ENCODE measurements around the gene CDC42EP5. TPM values are rescaled to one million over a fixed set of nuclear protein-coding genes. Genes with fewer than 3 reads are reported as not detected.

CDC42EP5 gene
- total RNA-seq, 1 donor from 2014 or later = not detected

- intact Hi-C loops (cut with micrococcal nuclease) = no loop called here
- TF ChIP-seq CTCF (IDR thresholded peaks at IDR 0.05) = no peak
- Mint-ChIP-seq H3K9me3 (peaks cover 2% of the 10 kb centered on the region), H3K27ac (no peak overlapping the region), H3K4me1 (peaks cover 11% of the 10 kb centered on the region), H3K4me3 (peak overlapping the region; percentile 36), H3K27me3 (peaks cover 45% of the 10 kb centered on the region), H3K36me3 (ENCODE audit: low read depth) (no peaks in the 10 kb centered on the region)
- DNase-seq = no peak
- POLR2A ChIA-PET = interaction anchor here (0.7 kb wide), 1 partner anchor 1388 kb away, joined by 5 read pairs; no protein-coding TSS in a partner anchor
- CTCF ChIA-PET = no interaction called here
- ATAC-seq (ENCODE audit: low read depth) = peak; percentile 31
Observed at GRCh38 chr19:54418030-54418929, 54.8 kb downstream of the CDC42EP5 start.

- Mint-ChIP-seq H3K27ac (no peak overlapping the region), H3K9me3 (peaks cover 2% of the 10 kb centered on the region), H3K36me3 (ENCODE audit: low read depth) (no peaks in the 10 kb centered on the region), H3K4me1 (peaks cover 11% of the 10 kb centered on the region), H3K4me3 (no peak overlapping the region), H3K27me3 (peaks cover 50% of the 10 kb centered on the region)
- ChIA-PET CTCF (no interaction called here), POLR2A (no interaction called here)
- ATAC-seq (ENCODE audit: low read depth) (no peak), DNase-seq (no peak)
- intact Hi-C loops (cut with micrococcal nuclease) = no loop called here
- no peak for TF ChIP-seq CTCF (IDR thresholded peaks at IDR 0.05)
Observed at GRCh38 chr19:54416695-54417491, 56.2 kb downstream of the CDC42EP5 start.

GRCh38 chr19:54415901-54416673, 57.0 kb downstream of the CDC42EP5 start:
- Mint-ChIP-seq H3K27me3 (peaks cover 52% of the 10 kb centered on the region), H3K36me3 (ENCODE audit: low read depth) (no peaks in the 10 kb centered on the region), H3K9me3 (peaks cover 2% of the 10 kb centered on the region), H3K4me1 (peaks cover 11% of the 10 kb centered on the region), H3K27ac (no peak overlapping the region), H3K4me3 (no peak overlapping the region)
- intact Hi-C loops (cut with micrococcal nuclease) = no loop called here
- ATAC-seq (ENCODE audit: low read depth) (no peak), DNase-seq (no peak)
- TF ChIP-seq CTCF (IDR thresholded peaks at IDR 0.05) = no peak
- ChIA-PET POLR2A (no interaction called here), CTCF (no interaction called here)

GRCh38 chr19:54415208-54415900, 57.7 kb downstream of the CDC42EP5 start, which contains the start of gene TTYH1:
TSS of gene TTYH1 (plus strand) at chr19:54415464. CDS start at chr19:54415553, 89 bp downstream.
- CTCF ChIA-PET = no interaction called here
- H3K27me3 Mint-ChIP-seq = peaks cover 55% of the 10 kb centered on the region
- peak; percentile 68 for ATAC-seq (ENCODE audit: low read depth)
- H3K36me3 Mint-ChIP-seq (ENCODE audit: low read depth) = no peaks in the 10 kb centered on the region
- peak within 1 kb of the TSS; percentile 16 for H3K4me3 Mint-ChIP-seq
- no peak within 1 kb of the TSS for H3K27ac Mint-ChIP-seq
- intact Hi-C loops (cut with micrococcal nuclease) = no loop called here
- no peak for TF ChIP-seq CTCF (IDR thresholded peaks at IDR 0.05)
- H3K4me1 Mint-ChIP-seq = peaks cover 11% of the 10 kb centered on the region
- DNase-seq = peak; percentile 42
- POLR2A ChIA-PET = no interaction called here
- peaks cover 2% of the 10 kb centered on the region for H3K9me3 Mint-ChIP-seq

Other genes with a start within 250 kb of the CDC42EP5 start
- not detected in 2 replicates for gene LILRA6, start 230.5 kb downstream of the CDC42EP5 start, total RNA-seq
- gene LILRB5, start 216.0 kb downstream of the CDC42EP5 start, total RNA-seq = 0.24 and 0.38 TPM in 2 replicates
- 7.6 and 7.9 TPM in 2 replicates for gene LILRB2, start 192.2 kb downstream of the CDC42EP5 start, total RNA-seq
- 1.3 and 1.9 TPM in 2 replicates for gene LILRA5, start 160.1 kb downstream of the CDC42EP5 start, total RNA-seq
- gene LILRA4, start 134.1 kb downstream of the CDC42EP5 start, total RNA-seq = 26.3 and 26.6 TPM in 2 replicates
- gene LAIR1, start 108.4 kb downstream of the CDC42EP5 start, total RNA-seq = 30.5 and 31.0 TPM in 2 replicates
- not detected in 2 replicates for gene TTYH1, start 57.8 kb downstream of the CDC42EP5 start, total RNA-seq
- 296 and 363 TPM in 2 replicates for gene LENG8, start 24.1 kb downstream of the CDC42EP5 start, total RNA-seq
- gene LENG9, start 9.5 kb downstream of the CDC42EP5 start, total RNA-seq = 6.3 and 8.5 TPM in 2 replicates
- gene LAIR2, start 29.5 kb upstream of the CDC42EP5 start, total RNA-seq = not detected in 2 replicates
- gene LILRA2, start 100.5 kb upstream of the CDC42EP5 start, total RNA-seq = 0.22 TPM in 1 of 2 replicates, not detected in the other
- 0.11 and 0.15 TPM in 2 replicates for gene LILRA1, start 120.3 kb upstream of the CDC42EP5 start, total RNA-seq
- 142 and 171 TPM in 2 replicates for gene LILRB1, start 157.2 kb upstream of the CDC42EP5 start, total RNA-seq
- 0.76 and 1.4 TPM in 2 replicates for gene LILRB4, start 189.7 kb upstream of the CDC42EP5 start, total RNA-seq